ENCODE measurements around the gene COX8A. TPM values are rescaled to one million over a fixed set of nuclear protein-coding genes. Genes with fewer than 3 reads are reported as not detected.

Gene COX8A
- total and polyA plus RNA-seq, 2 of the 8 experiments (the other 6 are each of a cell fraction or from before 2014, with no cell fraction given), result 365 to 1,720 TPM

- TF ChIP-seq ATF2 (IDR thresholded peaks at IDR 0.05; ENCODE audit: low read length) (peak; percentile 56; the same call in 1 of the 2 replicates), EP300 (IDR thresholded peaks at IDR 0.05; ENCODE audit: borderline replicate concordance in 1 of 2, low read depth in 2 of 2, low read length in 2 of 2) (no peak), CBX5 (IDR thresholded peaks at IDR 0.05; ENCODE audit: low read depth, low read length) (no peak), TAF1 (IDR thresholded peaks at IDR 0.05; ENCODE audit: low read depth, low read length) (peak; percentile 97), GABPA (IDR thresholded peaks at IDR 0.05; ENCODE audit: borderline replicate concordance, insufficient read depth, low read length) (peak; percentile 82; the same call in 1 of the 2 replicates), SIN3A (conservative IDR thresholded peaks at IDR 0.05 in 1 of 2, IDR thresholded peaks at IDR 0.05 in 1 of 2; ENCODE audit: low read depth in 1 of 2, low read length in 2 of 2) (peak in 1 of 2 experiments; percentile 97; a peak in 2 of 4 replicates), NRF1 (IDR thresholded peaks at IDR 0.05; ENCODE audit: low read depth, low read length) (no peak), HDAC2 (IDR thresholded peaks at IDR 0.05; ENCODE audit: borderline replicate concordance in 1 of 2, low read depth in 2 of 2, low read length in 2 of 2) (peak; percentile 28 to 84; a peak in 2 of 4 replicates), NANOG (IDR thresholded peaks at IDR 0.05; ENCODE audit: insufficient read depth, low read depth, low read length, poor library complexity, severe bottlenecking) (peak; percentile 10), BACH1 (IDR thresholded peaks at IDR 0.05; ENCODE audit: low read length) (no peak), SP1 (IDR thresholded peaks at IDR 0.05; ENCODE audit: low read depth, low read length) (peak; percentile 44; the same call in 1 of the 2 replicates), CTCF (IDR thresholded peaks at IDR 0.05; ENCODE audit: control extremely low read depth in 1 of 3, insufficient read depth in 1 of 3, low read depth in 1 of 3, low read length in 3 of 3) (peak in 1 of 3 experiments; percentile 19; a peak in 1 of 4 replicates), RBBP5 (IDR thresholded peaks at IDR 0.05; ENCODE audit: borderline replicate concordance, low read depth, low read length) (0 out of 2 replicates have a peak, but pooled peaks have one; percentile 69), HDAC6 (IDR thresholded peaks at IDR 0.05; ENCODE audit: low read depth, low read length) (no peak), EGR1 (IDR thresholded peaks at IDR 0.05; ENCODE audit: borderline replicate concordance, low read depth, low read length) (peak; percentile 52; the same call in 1 of the 2 replicates), SAP30 (IDR thresholded peaks at IDR 0.05; ENCODE audit: insufficient read depth, insufficient replicate concordance, low read length) (peak; percentile 53)
Observed at GRCh38 chr11:63986156-63986931, 11.9 kb downstream of the COX8A start, which contains the start of gene OTUB1 (continued).
